ENCODE measurements around the gene KANK2. TPM values are rescaled to one million over a fixed set of nuclear protein-coding genes. Genes with fewer than 3 reads are reported as not detected.
A peak's percentile ranks its signal among the peaks of the same experiment; 100 is the strongest.

KANK2 gene
- polyA plus RNA-seq, 1 donor = 75.5 TPM

DNA sequence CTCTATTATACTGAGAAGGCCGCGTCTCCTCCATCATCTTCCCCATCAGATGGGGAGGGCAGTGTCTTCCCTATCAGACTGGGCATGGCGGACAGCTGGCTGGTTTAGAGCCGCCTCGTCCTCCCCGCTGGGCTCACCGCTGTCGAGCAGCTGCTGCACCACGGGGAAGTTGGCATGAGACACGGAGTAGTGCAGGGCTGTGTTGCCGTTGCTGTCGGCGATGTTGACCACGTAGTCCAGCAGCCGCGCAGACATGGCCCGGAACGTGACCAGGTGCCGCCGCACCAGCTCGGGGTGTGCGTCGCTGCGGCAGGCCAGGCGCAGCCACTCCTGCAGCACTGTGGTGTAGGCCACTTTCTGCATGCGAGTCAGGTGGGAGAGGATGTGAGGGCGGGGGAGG, 23.0 kb downstream of the KANK2 start:
- Histone ChIP-seq H3K27ac (ENCODE audit: low read length) (no peak overlapping the region), H3K36me3 (ENCODE audit: control insufficient read depth, insufficient read depth, low read length) (peaks cover 69% of the 10 kb centered on the region), H3K4me1 (ENCODE audit: control insufficient read depth, insufficient read depth, low read length) (no peaks in the 10 kb centered on the region), H3K9me3 (ENCODE audit: control insufficient read depth, low read depth, low read length) (peaks cover 2% of the 10 kb centered on the region), H3K4me3 (ENCODE audit: low read length) (no peak overlapping the region), H3K27me3 (ENCODE audit: control insufficient read depth, insufficient read depth, low read length) (no peaks in the 10 kb centered on the region)
- no CpG with 5 or more reads among the region's 27 CpGs for WGBS (ENCODE audit: insufficient coverage, low lambda C conversion rate)
- no peak for DNase-seq

DNA sequence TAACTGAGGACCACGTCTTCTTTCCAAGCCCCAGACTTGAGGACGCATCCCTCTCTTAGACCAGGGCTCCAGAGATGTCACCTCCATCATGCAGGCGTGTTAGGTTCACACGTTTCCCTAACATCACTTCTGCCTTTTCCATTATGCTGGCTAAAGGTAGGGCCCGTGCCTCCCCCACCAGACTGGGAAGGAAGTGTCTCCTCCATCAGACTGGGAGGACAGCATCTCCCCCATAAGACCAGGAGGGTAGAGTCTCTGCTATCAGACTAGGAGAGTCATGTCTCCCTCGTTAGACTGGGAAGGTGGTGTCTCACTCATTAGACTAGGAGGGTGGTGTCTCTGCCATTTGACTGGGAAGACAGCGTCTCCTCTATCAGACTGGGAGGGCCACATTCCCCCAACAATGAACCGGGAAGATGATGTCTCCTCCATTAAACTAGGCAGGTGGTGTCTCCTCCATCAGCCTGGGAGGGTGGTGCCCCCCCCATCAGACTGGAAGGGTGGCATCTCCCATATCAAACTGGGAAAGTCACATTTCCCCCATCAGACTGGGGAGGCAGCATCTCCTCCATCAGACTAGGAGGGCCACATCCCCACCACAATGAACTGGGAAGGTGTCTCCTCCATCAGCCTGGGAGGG, 23.7 kb downstream of the KANK2 start:
- Histone ChIP-seq H3K4me3 (ENCODE audit: low read length) (no peak overlapping the region), H3K27me3 (ENCODE audit: control insufficient read depth, insufficient read depth, low read length) (no peaks in the 10 kb centered on the region), H3K36me3 (ENCODE audit: control insufficient read depth, insufficient read depth, low read length) (peaks cover 68% of the 10 kb centered on the region), H3K4me1 (ENCODE audit: control insufficient read depth, insufficient read depth, low read length) (no peaks in the 10 kb centered on the region), H3K27ac (ENCODE audit: low read length) (no peak overlapping the region), H3K9me3 (ENCODE audit: control insufficient read depth, low read depth, low read length) (peaks cover 2% of the 10 kb centered on the region)
- DNase-seq = no peak
- WGBS (ENCODE audit: insufficient coverage, low lambda C conversion rate) = no CpG with 5 or more reads among the region's 8 CpGs

DNA sequence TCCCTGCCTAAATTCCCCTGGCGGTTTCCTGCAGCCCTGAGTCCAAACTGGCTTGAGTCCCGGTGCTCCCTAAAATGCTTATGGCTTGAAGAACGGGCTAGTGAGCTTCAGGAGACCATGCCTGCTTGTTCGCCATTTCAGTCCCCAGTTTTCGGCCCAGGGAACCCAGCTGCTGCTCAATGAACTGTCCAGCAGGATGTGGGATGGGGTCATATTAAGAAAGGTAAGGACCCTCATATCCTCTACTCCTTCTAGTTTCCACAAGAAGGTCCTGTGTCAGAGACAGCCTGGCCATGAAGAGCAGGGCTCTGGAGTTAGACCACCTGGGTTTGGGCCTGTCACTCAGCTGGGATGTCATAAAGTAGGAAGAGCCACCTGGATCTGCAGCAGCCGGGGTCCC, 24.8 kb downstream of the KANK2 start:
- Histone ChIP-seq H3K27ac (ENCODE audit: low read length) (no peak overlapping the region), H3K4me1 (ENCODE audit: control insufficient read depth, insufficient read depth, low read length) (no peaks in the 10 kb centered on the region), H3K36me3 (ENCODE audit: control insufficient read depth, insufficient read depth, low read length) (peaks cover 64% of the 10 kb centered on the region), H3K9me3 (ENCODE audit: control insufficient read depth, low read depth, low read length) (peaks cover 2% of the 10 kb centered on the region), H3K4me3 (ENCODE audit: low read length) (no peak overlapping the region), H3K27me3 (ENCODE audit: control insufficient read depth, insufficient read depth, low read length) (no peaks in the 10 kb centered on the region)
- 80% methylated on average over 1 of the region's 6 CpGs for WGBS (ENCODE audit: insufficient coverage, low lambda C conversion rate)
- no peak for DNase-seq

DNA sequence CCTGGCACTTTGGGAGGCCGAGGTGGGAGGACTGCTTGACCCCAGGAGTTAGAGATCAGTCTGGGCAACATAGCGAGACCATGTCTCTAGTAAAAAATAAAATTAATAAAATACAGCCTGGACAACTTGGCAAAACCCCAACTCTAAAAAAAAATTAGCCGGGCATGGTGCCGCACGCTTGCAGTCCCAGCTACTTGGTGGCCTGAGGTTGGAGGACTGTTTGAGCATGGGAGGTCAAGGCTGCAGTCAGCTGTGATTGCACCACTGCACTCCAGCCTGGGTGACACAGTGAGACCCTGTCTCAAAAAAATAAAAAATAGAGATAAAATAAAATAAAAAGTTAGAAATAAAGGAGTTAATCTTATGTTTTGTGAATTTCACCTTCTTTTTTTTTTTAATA, 26.2 kb downstream of the KANK2 start:
- Histone ChIP-seq H3K4me3 (ENCODE audit: low read length) (no peak overlapping the region), H3K36me3 (ENCODE audit: control insufficient read depth, insufficient read depth, low read length) (peaks cover 63% of the 10 kb centered on the region), H3K4me1 (ENCODE audit: control insufficient read depth, insufficient read depth, low read length) (no peaks in the 10 kb centered on the region), H3K9me3 (ENCODE audit: control insufficient read depth, low read depth, low read length) (peaks cover 2% of the 10 kb centered on the region), H3K27ac (ENCODE audit: low read length) (no peak overlapping the region), H3K27me3 (ENCODE audit: control insufficient read depth, insufficient read depth, low read length) (no peaks in the 10 kb centered on the region)
- no peak for DNase-seq
- WGBS (ENCODE audit: insufficient coverage, low lambda C conversion rate) = no CpG with 5 or more reads among the region's 5 CpGs

DNA sequence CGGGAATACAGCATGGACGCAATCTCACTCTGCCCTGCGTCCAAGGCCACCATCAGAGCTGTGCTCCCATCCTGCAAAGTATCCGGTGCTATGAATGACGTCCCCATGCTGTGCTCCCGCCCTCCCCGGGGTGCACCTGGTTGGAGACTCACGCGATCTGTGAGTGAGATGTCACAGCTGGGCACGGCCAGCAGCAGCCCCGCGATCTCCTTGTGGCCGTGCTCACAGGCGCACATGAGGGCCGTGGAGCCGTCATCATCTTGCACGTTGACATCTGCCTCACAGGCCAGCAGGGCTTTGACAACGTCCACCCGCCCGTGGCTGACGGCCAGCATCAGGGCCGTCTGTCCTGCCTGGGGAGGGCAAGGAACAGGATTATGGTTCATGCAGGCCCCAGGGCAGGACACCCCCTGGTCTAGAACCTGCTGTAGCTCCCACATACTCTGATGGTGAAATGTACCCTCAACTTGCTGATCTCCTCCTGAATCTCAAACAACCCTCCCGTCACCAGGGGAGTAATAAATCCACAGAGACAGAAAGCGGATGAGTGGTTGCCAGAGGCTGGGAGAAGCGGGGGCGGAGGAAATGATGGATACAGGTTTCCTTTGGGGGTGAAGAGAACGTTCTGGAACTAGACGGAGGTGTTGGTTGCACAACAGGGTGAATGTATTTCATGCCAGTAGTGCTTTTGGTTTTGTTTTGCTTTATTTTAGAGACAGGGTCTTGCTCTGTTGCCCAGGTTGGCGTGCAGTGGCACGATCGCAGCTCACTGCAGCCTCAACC, 27.3 kb downstream of the KANK2 start:
- DNase-seq = no peak
- H3K27me3 ChIP-seq (ENCODE audit: control insufficient read depth, insufficient read depth, low read length) = no peaks in the 10 kb centered on the region
- peaks cover 60% of the 10 kb centered on the region for H3K36me3 ChIP-seq (ENCODE audit: control insufficient read depth, insufficient read depth, low read length)
- H3K9me3 ChIP-seq (ENCODE audit: control insufficient read depth, low read depth, low read length) = peaks cover 2% of the 10 kb centered on the region
- no peak overlapping the region for H3K4me3 ChIP-seq (ENCODE audit: low read length)
- no CpG with 5 or more reads among the region's 31 CpGs for WGBS (ENCODE audit: insufficient coverage, low lambda C conversion rate)
- no peak overlapping the region for H3K27ac ChIP-seq (ENCODE audit: low read length)
- H3K4me1 ChIP-seq (ENCODE audit: control insufficient read depth, insufficient read depth, low read length) = no peaks in the 10 kb centered on the region

DNA sequence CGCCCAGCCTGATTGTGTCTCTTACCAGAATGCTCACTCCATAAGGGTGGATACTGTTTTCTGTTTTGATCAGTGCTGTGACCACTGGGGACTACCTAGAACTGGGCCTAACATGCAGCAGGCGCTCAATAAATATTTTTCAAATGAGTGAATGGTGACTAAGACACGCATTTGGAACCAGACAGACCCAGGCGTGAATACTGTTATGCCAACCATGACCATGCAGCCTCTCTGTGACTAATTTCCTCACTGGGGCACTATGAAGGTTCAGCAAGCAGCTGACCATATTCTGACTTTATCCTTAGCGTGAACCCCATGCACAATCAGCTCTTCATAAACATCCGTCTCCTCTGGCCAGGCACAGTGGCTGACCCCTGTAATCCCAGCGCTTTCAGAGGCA, 28.8 kb downstream of the KANK2 start:
- H3K27ac ChIP-seq (ENCODE audit: low read length) = no peak overlapping the region
- H3K36me3 ChIP-seq (ENCODE audit: control insufficient read depth, insufficient read depth, low read length) = peaks cover 48% of the 10 kb centered on the region
- WGBS (ENCODE audit: insufficient coverage, low lambda C conversion rate) = no CpG with 5 or more reads among the region's 7 CpGs
- DNase-seq = no peak
- H3K9me3 ChIP-seq (ENCODE audit: control insufficient read depth, low read depth, low read length) = no peaks in the 10 kb centered on the region
- no peaks in the 10 kb centered on the region for H3K27me3 ChIP-seq (ENCODE audit: control insufficient read depth, insufficient read depth, low read length)
- H3K4me3 ChIP-seq (ENCODE audit: low read length) = no peak overlapping the region
- no peaks in the 10 kb centered on the region for H3K4me1 ChIP-seq (ENCODE audit: control insufficient read depth, insufficient read depth, low read length)

DNA sequence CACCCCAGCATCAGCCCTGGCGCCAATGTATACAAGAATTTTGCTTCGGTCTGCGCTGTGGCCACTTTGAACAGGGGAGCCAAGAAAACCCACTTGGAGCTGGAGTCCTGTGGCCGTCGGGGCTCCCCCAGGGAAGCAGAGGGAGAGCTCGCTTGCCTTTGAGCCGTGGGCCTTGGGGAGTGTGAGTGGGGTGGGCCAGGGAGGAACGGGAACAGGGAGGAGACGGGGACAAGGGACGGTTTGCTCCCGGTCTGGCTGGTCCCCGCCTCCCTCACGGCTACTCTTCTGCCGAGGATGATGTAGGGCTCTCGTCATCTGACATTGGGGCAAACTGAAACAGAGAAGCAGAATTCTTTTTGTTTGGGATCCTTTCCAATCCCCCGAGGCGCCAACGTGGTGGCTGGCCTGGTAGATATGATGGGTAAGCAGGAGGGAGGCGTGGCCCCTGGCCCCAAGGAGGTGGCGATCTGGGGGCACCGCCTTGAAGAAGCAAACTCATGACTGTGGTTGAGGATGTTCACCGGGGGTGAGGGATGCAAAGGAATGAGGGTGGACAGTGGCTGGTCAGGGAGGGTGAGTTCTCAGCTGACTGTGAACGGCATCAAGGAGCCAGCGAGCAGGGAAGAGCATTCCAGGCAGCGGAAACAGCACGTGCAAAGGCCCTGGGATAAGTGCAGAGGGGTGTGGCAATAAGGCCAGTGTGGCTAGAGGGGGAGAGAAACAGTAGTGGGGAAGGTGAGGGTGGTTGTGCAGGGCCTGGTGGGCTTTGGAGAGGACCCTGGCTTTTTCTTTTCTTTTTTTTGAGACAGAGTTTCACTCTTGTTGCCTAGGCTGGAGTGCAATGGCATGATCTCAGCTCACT, 30.8 kb downstream of the KANK2 start:
- Histone ChIP-seq H3K27ac (ENCODE audit: low read length) (no peak overlapping the region), H3K27me3 (ENCODE audit: control insufficient read depth, insufficient read depth, low read length) (no peaks in the 10 kb centered on the region), H3K4me1 (ENCODE audit: control insufficient read depth, insufficient read depth, low read length) (no peaks in the 10 kb centered on the region), H3K36me3 (ENCODE audit: control insufficient read depth, insufficient read depth, low read length) (peaks cover 36% of the 10 kb centered on the region), H3K4me3 (ENCODE audit: low read length) (no peak overlapping the region), H3K9me3 (ENCODE audit: control insufficient read depth, low read depth, low read length) (no peaks in the 10 kb centered on the region)
- 90% methylated on average over 2 of the region's 26 CpGs for WGBS (ENCODE audit: insufficient coverage, low lambda C conversion rate)
- no peak for DNase-seq

DNA sequence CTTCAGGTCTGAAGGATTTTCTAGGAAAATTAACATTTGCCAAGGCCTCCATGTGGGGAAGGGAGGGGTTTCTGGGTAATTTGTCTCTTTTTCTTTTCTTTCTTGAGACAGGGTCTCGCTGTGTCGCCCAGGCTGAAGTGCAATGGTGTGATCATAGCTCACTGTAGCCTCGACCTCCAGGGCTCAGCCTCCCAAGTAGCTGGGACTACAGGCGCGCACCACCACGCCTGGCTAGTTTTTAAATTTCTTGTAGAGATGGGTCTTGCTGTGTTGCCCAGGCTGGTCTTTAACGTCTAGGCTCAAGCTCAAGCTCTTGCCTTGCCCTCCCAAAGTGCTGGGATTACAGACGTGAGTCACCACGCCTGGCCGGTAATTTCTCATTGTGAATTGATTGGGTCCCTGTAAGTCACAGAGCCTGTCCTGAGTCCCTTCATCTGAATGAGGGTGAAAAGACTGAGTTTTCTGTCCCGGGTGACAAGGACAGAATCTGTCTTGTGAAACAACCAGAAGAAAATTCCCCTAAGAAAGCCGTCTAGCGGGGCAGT, 31.8 kb downstream of the KANK2 start:
- Histone ChIP-seq H3K27ac (ENCODE audit: low read length) (peak overlapping the region; percentile 46), H3K4me3 (ENCODE audit: low read length) (no peak overlapping the region), H3K27me3 (ENCODE audit: control insufficient read depth, insufficient read depth, low read length) (no peaks in the 10 kb centered on the region), H3K9me3 (ENCODE audit: control insufficient read depth, low read depth, low read length) (no peaks in the 10 kb centered on the region), H3K4me1 (ENCODE audit: control insufficient read depth, insufficient read depth, low read length) (no peaks in the 10 kb centered on the region), H3K36me3 (ENCODE audit: control insufficient read depth, insufficient read depth, low read length) (peaks cover 31% of the 10 kb centered on the region)
- no CpG with 5 or more reads among the region's 13 CpGs for WGBS (ENCODE audit: insufficient coverage, low lambda C conversion rate)
- no peak for DNase-seq

DNA sequence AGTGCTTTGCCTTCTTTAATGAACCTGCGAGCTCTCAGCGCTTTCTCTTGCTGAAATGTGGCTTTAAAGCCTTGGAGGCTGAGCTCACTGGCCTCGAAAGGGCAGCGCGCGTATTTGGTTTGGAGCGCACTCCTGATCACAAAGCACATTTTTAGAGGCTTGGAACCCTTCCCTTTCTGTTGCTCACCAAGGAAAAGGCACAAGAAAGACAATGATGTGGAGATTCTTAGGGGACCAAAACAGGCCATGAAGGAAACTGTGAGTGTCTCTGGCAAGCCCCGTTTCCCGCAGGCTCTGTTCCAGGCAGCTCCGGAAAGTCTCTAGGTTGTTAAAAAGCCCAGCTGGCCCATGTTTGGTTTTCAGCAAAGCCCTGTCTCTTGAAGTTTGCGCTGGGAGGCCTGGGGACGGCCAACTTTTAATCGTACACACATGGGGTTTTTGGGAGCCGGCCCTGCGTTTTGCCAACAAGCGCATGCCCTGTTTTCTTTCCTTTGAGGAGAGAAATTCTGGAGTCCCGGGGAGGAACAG, 32.4 kb downstream of the KANK2 start:
- DNase-seq = peak in 1 of 2 donors; percentile 32
- peaks cover 3% of the 10 kb centered on the region for H3K4me1 ChIP-seq (ENCODE audit: control insufficient read depth, insufficient read depth, low read length)
- H3K27me3 ChIP-seq (ENCODE audit: control insufficient read depth, insufficient read depth, low read length) = no peaks in the 10 kb centered on the region
- peaks cover 24% of the 10 kb centered on the region for H3K36me3 ChIP-seq (ENCODE audit: control insufficient read depth, insufficient read depth, low read length)
- no peaks in the 10 kb centered on the region for H3K9me3 ChIP-seq (ENCODE audit: control insufficient read depth, low read depth, low read length)
- 83% methylated on average over 5 of the region's 17 CpGs for WGBS (ENCODE audit: insufficient coverage, low lambda C conversion rate)
- H3K4me3 ChIP-seq (ENCODE audit: low read length) = no peak overlapping the region
- H3K27ac ChIP-seq (ENCODE audit: low read length) = peak overlapping the region; percentile 46

DNA sequence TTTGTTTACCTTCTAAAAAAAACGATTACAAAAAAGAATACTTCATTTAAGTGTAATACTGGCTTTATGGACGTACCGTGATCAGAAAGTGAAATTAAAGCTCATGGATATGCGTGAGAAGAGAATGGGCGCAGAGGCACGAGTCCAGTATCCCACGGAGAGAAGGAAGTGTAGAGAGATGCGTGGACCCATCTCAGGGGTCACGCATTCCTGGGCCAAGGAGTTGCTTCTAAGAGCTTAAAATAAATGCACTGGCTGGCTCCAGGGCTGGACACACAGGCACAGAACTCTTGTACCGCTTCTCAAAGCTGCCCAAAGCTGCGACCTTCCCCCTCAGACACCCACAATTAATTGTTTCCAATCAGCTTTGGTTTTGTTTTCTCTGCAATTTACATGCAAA, 33.0 kb downstream of the KANK2 start:
- DNase-seq = no peak
- 96% methylated on average over 4 of the region's 11 CpGs for WGBS (ENCODE audit: insufficient coverage, low lambda C conversion rate)
- Histone ChIP-seq H3K9me3 (ENCODE audit: control insufficient read depth, low read depth, low read length) (no peaks in the 10 kb centered on the region), H3K27me3 (ENCODE audit: control insufficient read depth, insufficient read depth, low read length) (no peaks in the 10 kb centered on the region), H3K27ac (ENCODE audit: low read length) (peak overlapping the region; percentile 46), H3K4me1 (ENCODE audit: control insufficient read depth, insufficient read depth, low read length) (peaks cover 3% of the 10 kb centered on the region), H3K36me3 (ENCODE audit: control insufficient read depth, insufficient read depth, low read length) (peaks cover 20% of the 10 kb centered on the region), H3K4me3 (ENCODE audit: low read length) (no peak overlapping the region)
